GM12878 (cell line): Measurements from ENCODE around the gene PRRC2B. TPM values are rescaled to one million over a fixed set of nuclear protein-coding genes. Genes with fewer than 3 reads are reported as not detected.

Experiments used
- ATAC-seq: fragments of 200-7000 bp; cut with Tn5 transposase; 3 replicates; pipeline ENCODE4 v1.9.1; 2020; ENCODE audit warnings: mild to moderate bottlenecking, moderate library complexity
- BruUV-seq: library from RNA; stranded (reverse); fragments of 400-500 nt; replicated peaks from 2 replicates; lab custom pipeline; 2021; lab: Mats Ljungman, UMichigan
- CTCF ChIA-PET: fragments of 300-600 bp; sonication (Branson Sonifier 250); formaldehyde crosslinking; extraction: SDS; loops from one replicate; lab custom pipeline; 2021; ENCODE audit warnings: inconsistent platforms; lab: Yijun Ruan, JAX
- POLR2A ChIA-PET: fragments of 350-600 bp; formaldehyde crosslinking; extraction: SDS; loops from one replicate; lab custom pipeline; 2021; ENCODE audit warnings: inconsistent platforms; lab: Charles Lee
- RAD21 ChIA-PET: fragments of 300-600 bp; sonication (Branson Sonifier 250); formaldehyde crosslinking; loops from one replicate; lab custom pipeline; 2023; ENCODE audit warnings: antibody characterized with exemption; ENCODE audit not compliant: unreplicated experiment; lab: Charles Lee
- SMC1A ChIA-PET: fragments of 300-600 bp; sonication (Branson Sonifier 250); formaldehyde crosslinking; loops from one replicate; lab custom pipeline; 2023; ENCODE audit not compliant: unreplicated experiment, uncharacterized antibody; lab: Charles Lee
- DNase-seq: peaks from one replicate; pipeline ENCODE4 v3.0.0-alpha.2; 2011; ENCODE audit warnings: low read depth, low spot score
- FAIRE-seq: peaks from 3 replicates; lab custom pipeline; 2011; peaks lifted over from hg19 to GRCh38; lab: Jason Lieb, UNC
- H2AFZ ChIP-seq: 2 replicates; pipeline ENCODE4 v1.6.0; 2011; ENCODE audit warnings: low read depth, low read length, control low read depth; ENCODE audit not compliant: control insufficient read depth
- H3K27ac ChIP-seq: 2 replicates; pipeline ENCODE4 v1.5.1; 2011; ENCODE audit warnings: control low read depth; ENCODE audit not compliant: control insufficient read depth, insufficient read depth
- H3K27me3 ChIP-seq, 2 experiments: replicated peaks in 1 of 2; 2 replicates each; pipeline versions ENCODE4 v1.6.0 to v1.6.1; 2011; ENCODE audit warnings: low read length in 1 of 2; ENCODE audit not compliant: control insufficient read depth in 2 of 2, insufficient read depth in 2 of 2
- H3K36me3 ChIP-seq, 2 experiments: 2 replicates each; pipeline ENCODE4 v1.5.1; 2011; ENCODE audit warnings: low read length in 1 of 2; ENCODE audit not compliant: control insufficient read depth in 2 of 2, insufficient read depth in 2 of 2
- H3K4me1 ChIP-seq: 2 replicates; pipeline ENCODE4 v1.6.1; 2011; ENCODE audit warnings: mild to moderate bottlenecking, low read length, moderate library complexity, mixed read lengths; ENCODE audit not compliant: control insufficient read depth, insufficient read depth
- H3K4me2 ChIP-seq: 2 replicates; pipeline ENCODE4 v1.6.0; 2011; ENCODE audit warnings: control low read depth; ENCODE audit not compliant: control insufficient read depth, insufficient read depth
- H3K4me3 ChIP-seq: fragments of 200-600 bp; sonication (generic); 2 replicates; pipeline ENCODE4 v1.5.1; 2016
- H3K79me2 ChIP-seq: 2 replicates; pipeline ENCODE4 v1.6.0; 2011; ENCODE audit warnings: low read length; ENCODE audit not compliant: control insufficient read depth, insufficient read depth
- H3K9ac ChIP-seq: 2 replicates; pipeline ENCODE4 v1.8.0; 2011; ENCODE audit warnings: low read length, control low read depth, mixed read lengths; ENCODE audit not compliant: control insufficient read depth, insufficient read depth
- H3K9me3 ChIP-seq: replicated peaks from 3 replicates; pipeline ENCODE4 v1.5.1; 2011; ENCODE audit warnings: mild to moderate bottlenecking, low read length; ENCODE audit not compliant: control insufficient read depth, insufficient read depth
- H4K20me1 ChIP-seq: 2 replicates; pipeline ENCODE4 v1.6.0; 2011; ENCODE audit not compliant: control insufficient read depth, insufficient read depth
- ATF7 ChIP-seq: fragments of 450-650 bp; IDR thresholded peaks from 2 replicates; pipeline ENCODE4 v1.6.1; 2016; ENCODE audit warnings: low read depth, mild to moderate bottlenecking
- CBX5 ChIP-seq: sonication (generic); IDR thresholded peaks from 2 replicates; pipeline ENCODE4 v1.6.1; 2016; ENCODE audit warnings: low read depth, moderate library complexity, mild to moderate bottlenecking, inconsistent platforms
- EP300 ChIP-seq, 2 experiments: fragments of 150-350 bp in 1 of 2; IDR thresholded peaks; 2 replicates each; pipeline ENCODE4 v1.6.1; 2011 to 2012; ENCODE audit warnings: low read depth in 2 of 2, low read length in 2 of 2, borderline replicate concordance in 1 of 2, improper control_type of control experiment in 1 of 2, inconsistent platforms in 1 of 2; ENCODE audit not compliant: control insufficient read depth in 1 of 2
- FOXK2 ChIP-seq: fragments of 450-650 bp; IDR thresholded peaks from 2 replicates; pipeline ENCODE4 v1.6.1; 2017; ENCODE audit warnings: mild to moderate bottlenecking, moderate library complexity
- HDGF ChIP-seq: fragments of 450-650 bp; IDR thresholded peaks from 2 replicates; pipeline ENCODE4 v1.6.1; 2016; ENCODE audit warnings: antibody characterized with exemption
- IKZF2 ChIP-seq, 2 experiments: fragments of 450-650 bp; IDR thresholded peaks; 2 replicates each; pipeline ENCODE4 v1.6.1; 2017; ENCODE audit warnings: mild to moderate bottlenecking in 2 of 2, moderate library complexity in 2 of 2
- IRF4 ChIP-seq: IDR thresholded peaks from 2 replicates; pipeline ENCODE4 v1.6.1; 2011; ENCODE audit warnings: low read depth, low read length
- NFYA ChIP-seq: IDR thresholded peaks from 2 replicates; pipeline ENCODE4 v1.6.1; 2011; ENCODE audit warnings: low read depth, mild to moderate bottlenecking, low read length, improper control_type of control experiment, borderline replicate concordance
- NR2C2 ChIP-seq: IDR thresholded peaks from 2 replicates; pipeline ENCODE4 v1.6.1; 2011; ENCODE audit warnings: borderline replicate concordance, low read depth; ENCODE audit not compliant: control insufficient read depth, insufficient read length
- POLR2AphosphoS2 ChIP-seq: IDR thresholded peaks from 2 replicates; pipeline ENCODE4 v1.6.1; 2011; ENCODE audit warnings: low read depth, mild to moderate bottlenecking, low read length, improper control_type of control experiment, moderate library complexity
- RFX5 ChIP-seq: IDR thresholded peaks from 2 replicates; pipeline ENCODE4 v1.6.1; 2011; ENCODE audit warnings: low read depth, low read length, improper control_type of control experiment
- SIX5 ChIP-seq: IDR thresholded peaks from 2 replicates; pipeline ENCODE4 v1.6.1; 2011; ENCODE audit warnings: mild to moderate bottlenecking, low read depth, low read length, moderate library complexity; ENCODE audit not compliant: severe bottlenecking
- SMC3 ChIP-seq: IDR thresholded peaks from 2 replicates; pipeline ENCODE4 v1.6.1; 2011; ENCODE audit warnings: low read length, improper control_type of control experiment, borderline replicate concordance
- TCF7 ChIP-seq: IDR thresholded peaks from 2 replicates; pipeline ENCODE4 v1.6.1; 2014; ENCODE audit warnings: antibody characterized with exemption, borderline replicate concordance
- ZNF217 ChIP-seq: fragments of 450-650 bp; IDR thresholded peaks from 2 replicates; pipeline ENCODE4 v1.6.1; 2017; ENCODE audit warnings: antibody characterized with exemption, mild to moderate bottlenecking
- WGBS: methylation state at CpG from one replicate; pipeline ENCODE4 v1.1.6; 2016; ENCODE audit warnings: low lambda C conversion rate; ENCODE audit not compliant: insufficient replicate concordance, insufficient coverage; ENCODE audit errors: missing lambda C conversion rate; 5-methylcytosine and 5-hydroxymethylcytosine counted together
- in situ Hi-C: fragments of 300-500 bp; cut with MboI; formaldehyde crosslinking; loops from 9 replicates; pipeline ENCODE4 v1.14.3; 2018; ENCODE audit warnings: mixed read lengths
- intact Hi-C: fragments of 100-400 bp; cut with micrococcal nuclease; formaldehyde crosslinking; loops from one replicate; pipeline ENCODE4 v1.14.2; 2022; ENCODE audit not compliant: unreplicated experiment
- polyA plus RNA-seq, 11 experiments: library from polyadenylated mRNA; depleted of rRNA in 4 of 11; unstranded in 6 of 11; stranded (reverse) in 5 of 11; fragments of >200 nt; fragmentation: Nextera tagmentation in 4 of 11; fragmentation: Illumina TruSeq in 1 of 11; extraction: Ambion mirVana in 4 of 11; extraction: Trizol in 1 of 11; gene quantifications; 1 replicate in 1 of 11; 2 replicates in 10 of 11; pipeline versions ENCODE4 v1.2.1 to v1.2.3, GENCODE V29; 2011 to 2016; ENCODE audit warnings: inconsistent platforms in 2 of 11, missing spikeins in 2 of 11, low read depth in 1 of 11
- total RNA-seq, 4 experiments: library from RNA; depleted of rRNA in 3 of 4; stranded (reverse); fragments of >200 nt in 3 of 4; fragmentation: Illumina TruSeq in 1 of 4; extraction: Trizol in 1 of 4; gene quantifications; 2 replicates each; pipeline versions ENCODE4 v1.2.1 to v1.2.3, GENCODE V29; 2013 to 2021
- TF ChIP-seq, protein P1 (sequence below): IDR thresholded peaks from 2 replicates; pipeline ENCODE4 v1.6.1; 2012; ENCODE audit warnings: low read depth, low read length, improper control_type of control experiment
- TF ChIP-seq, protein P2 (sequence below): fragments of 450-650 bp; formaldehyde crosslinking; IDR thresholded peaks from 2 replicates; pipeline ENCODE4 v1.4.0; 2022; ENCODE audit warnings: mild to moderate bottlenecking, moderate library complexity
- TF ChIP-seq, protein P3 (sequence below): IDR thresholded peaks from 2 replicates; pipeline ENCODE4 v1.6.1; 2012; ENCODE audit warnings: mild to moderate bottlenecking, low read depth, low read length

PRRC2B gene
- total and polyA plus RNA-seq, 10 of the 15 experiments (the other 5 are each of a cell fraction or from before 2014, with no cell fraction given) = 0.84 to 155 (median 28.7) TPM

DNA sequence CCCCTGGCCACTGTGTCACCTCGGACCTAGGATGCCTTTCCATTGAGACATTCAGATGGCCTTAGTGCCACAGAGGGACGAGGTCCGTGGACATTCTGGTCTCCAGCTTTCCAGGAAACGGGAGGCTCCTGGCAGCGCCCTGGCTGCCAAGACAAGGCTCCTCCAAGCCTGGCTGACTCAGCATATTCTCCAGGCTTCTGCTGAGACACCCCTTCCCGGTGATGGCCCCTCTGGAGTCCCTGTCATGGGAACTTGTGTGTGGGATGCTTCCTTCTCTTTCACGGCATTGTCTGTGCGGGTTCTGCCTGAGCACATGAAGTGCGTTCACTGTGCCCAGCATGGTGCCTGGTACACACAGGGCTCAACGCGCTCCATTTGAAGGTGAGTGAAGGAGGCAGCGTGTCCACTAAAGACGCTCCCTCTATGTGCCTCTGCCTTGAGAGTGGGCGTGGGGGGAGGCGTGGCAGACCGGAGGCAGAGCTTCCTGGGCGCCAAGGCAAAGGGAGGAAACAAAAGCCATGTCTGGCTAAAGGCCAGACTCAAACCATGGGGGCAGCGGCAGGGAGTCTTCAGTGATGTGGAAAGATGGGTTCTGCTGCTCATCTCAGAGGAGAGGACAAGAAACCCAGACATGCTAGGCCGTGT, 46.4 kb upstream of the PRRC2B start:
- intact Hi-C loops (no loop called here), in situ Hi-C loops (no loop called here)
- no peaks in the 10 kb centered on the region for H3K4me1 ChIP-seq
- H3K4me2 ChIP-seq = no peak overlapping the region
- H3K4me3 ChIP-seq = no peak overlapping the region
- ChIA-PET SMC1A (no interaction called here), CTCF (no interaction called here), RAD21 (no interaction called here), POLR2A (interaction anchor here (0.6 kb wide), 1 partner anchor 26 kb away, joined by 3 read pairs; no protein-coding TSS in a partner anchor)
- BruUV-seq = no TSS peak
- no peak for DNase-seq
- H3K27ac ChIP-seq = no peak overlapping the region
- H3K9ac ChIP-seq = no peak overlapping the region
- no peak for ATAC-seq
- 53% methylated on average over 19 of the region's 19 CpGs for WGBS
- H3K36me3 ChIP-seq = no peaks in the 10 kb centered on the region
- no peak overlapping the region for H2AFZ ChIP-seq
- H3K27me3 ChIP-seq = no peaks in the 10 kb centered on the region
- no peak for FAIRE-seq
- no peaks in the 10 kb centered on the region for H4K20me1 ChIP-seq
- H3K9me3 ChIP-seq = no peaks in the 10 kb centered on the region
- H3K79me2 ChIP-seq = no peaks in the 10 kb centered on the region
- TF ChIP-seq IKZF2 (IDR thresholded peaks at IDR 0.05) = no peak
- no peak for TF ChIP-seq IRF4
- no peak for TF ChIP-seq HDGF
- TF ChIP-seq CBX5 = no peak
- no peak for TF ChIP-seq NR2C2
- no peak for TF ChIP-seq SIX5
- TF ChIP-seq FOXK2 = no peak
- TF ChIP-seq RFX5 = no peak
- TF ChIP-seq EP300 (IDR thresholded peaks at IDR 0.05; ENCODE audit: borderline replicate concordance in 1 of 2, control insufficient read depth in 1 of 2, low read depth in 2 of 2, low read length in 2 of 2) = no peak
- TF ChIP-seq, protein P1, sequence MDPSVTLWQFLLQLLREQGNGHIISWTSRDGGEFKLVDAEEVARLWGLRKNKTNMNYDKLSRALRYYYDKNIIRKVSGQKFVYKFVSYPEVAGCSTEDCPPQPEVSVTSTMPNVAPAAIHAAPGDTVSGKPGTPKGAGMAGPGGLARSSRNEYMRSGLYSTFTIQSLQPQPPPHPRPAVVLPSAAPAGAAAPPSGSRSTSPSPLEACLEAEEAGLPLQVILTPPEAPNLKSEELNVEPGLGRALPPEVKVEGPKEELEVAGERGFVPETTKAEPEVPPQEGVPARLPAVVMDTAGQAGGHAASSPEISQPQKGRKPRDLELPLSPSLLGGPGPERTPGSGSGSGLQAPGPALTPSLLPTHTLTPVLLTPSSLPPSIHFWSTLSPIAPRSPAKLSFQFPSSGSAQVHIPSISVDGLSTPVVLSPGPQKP = no peak
- TF ChIP-seq ATF7 = no peak
- TF ChIP-seq, protein P2, sequence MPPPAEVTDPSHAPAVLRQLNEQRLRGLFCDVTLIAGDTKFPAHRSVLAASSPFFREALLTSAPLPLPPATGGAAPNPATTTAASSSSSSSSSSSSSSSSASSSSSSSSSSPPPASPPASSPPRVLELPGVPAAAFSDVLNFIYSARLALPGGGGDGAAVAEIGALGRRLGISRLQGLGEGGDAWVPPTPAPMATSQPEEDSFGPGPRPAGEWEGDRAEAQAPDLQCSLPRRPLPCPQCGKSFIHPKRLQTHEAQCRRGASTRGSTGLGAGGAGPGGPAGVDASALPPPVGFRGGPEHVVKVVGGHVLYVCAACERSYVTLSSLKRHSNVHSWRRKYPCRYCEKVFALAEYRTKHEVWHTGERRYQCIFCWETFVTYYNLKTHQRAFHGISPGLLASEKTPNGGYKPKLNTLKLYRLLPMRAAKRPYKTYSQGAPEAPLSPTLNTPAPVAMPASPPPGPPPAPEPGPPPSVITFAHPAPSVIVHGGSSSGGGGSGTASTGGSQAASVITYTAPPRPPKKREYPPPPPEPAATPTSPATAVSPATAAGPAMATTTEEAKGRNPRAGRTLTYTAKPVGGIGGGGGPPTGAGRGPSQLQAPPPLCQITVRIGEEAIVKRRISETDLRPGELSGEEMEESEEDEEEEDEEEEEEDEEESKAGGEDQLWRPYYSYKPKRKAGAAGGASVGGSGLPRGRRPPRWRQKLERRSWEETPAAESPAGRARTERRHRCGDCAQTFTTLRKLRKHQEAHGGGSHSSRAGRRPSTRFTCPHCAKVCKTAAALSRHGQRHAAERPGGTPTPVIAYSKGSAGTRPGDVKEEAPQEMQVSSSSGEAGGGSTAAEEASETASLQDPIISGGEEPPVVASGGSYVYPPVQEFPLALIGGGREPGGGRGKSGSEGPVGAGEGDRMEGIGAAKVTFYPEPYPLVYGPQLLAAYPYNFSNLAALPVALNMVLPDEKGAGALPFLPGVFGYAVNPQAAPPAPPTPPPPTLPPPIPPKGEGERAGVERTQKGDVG (CRISPR knock-in tag) = no peak
- TF ChIP-seq POLR2AphosphoS2 = no peak
- TF ChIP-seq, protein P3, sequence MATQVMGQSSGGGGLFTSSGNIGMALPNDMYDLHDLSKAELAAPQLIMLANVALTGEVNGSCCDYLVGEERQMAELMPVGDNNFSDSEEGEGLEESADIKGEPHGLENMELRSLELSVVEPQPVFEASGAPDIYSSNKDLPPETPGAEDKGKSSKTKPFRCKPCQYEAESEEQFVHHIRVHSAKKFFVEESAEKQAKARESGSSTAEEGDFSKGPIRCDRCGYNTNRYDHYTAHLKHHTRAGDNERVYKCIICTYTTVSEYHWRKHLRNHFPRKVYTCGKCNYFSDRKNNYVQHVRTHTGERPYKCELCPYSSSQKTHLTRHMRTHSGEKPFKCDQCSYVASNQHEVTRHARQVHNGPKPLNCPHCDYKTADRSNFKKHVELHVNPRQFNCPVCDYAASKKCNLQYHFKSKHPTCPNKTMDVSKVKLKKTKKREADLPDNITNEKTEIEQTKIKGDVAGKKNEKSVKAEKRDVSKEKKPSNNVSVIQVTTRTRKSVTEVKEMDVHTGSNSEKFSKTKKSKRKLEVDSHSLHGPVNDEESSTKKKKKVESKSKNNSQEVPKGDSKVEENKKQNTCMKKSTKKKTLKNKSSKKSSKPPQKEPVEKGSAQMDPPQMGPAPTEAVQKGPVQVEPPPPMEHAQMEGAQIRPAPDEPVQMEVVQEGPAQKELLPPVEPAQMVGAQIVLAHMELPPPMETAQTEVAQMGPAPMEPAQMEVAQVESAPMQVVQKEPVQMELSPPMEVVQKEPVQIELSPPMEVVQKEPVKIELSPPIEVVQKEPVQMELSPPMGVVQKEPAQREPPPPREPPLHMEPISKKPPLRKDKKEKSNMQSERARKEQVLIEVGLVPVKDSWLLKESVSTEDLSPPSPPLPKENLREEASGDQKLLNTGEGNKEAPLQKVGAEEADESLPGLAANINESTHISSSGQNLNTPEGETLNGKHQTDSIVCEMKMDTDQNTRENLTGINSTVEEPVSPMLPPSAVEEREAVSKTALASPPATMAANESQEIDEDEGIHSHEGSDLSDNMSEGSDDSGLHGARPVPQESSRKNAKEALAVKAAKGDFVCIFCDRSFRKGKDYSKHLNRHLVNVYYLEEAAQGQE = no peak
- no peak for TF ChIP-seq ZNF217
- no peak for TF ChIP-seq TCF7
- no peak for TF ChIP-seq SMC3
- TF ChIP-seq NFYA = no peak
